Muscle of leg (tissue), 16 donors: ENCODE measurements around the gene STK4. TPM values are rescaled to one million over a fixed set of nuclear protein-coding genes. Genes with fewer than 3 reads are reported as not detected.

Experiments used
- DNase-seq: peaks from one replicate; pipeline ENCODE4 v3.0.0; 2013
- H3K27ac ChIP-seq: one replicate; pipeline ENCODE4 v1.5.1; 2013; ENCODE audit warnings: mild to moderate bottlenecking, low read length, control low read depth
- H3K27me3 ChIP-seq: one replicate; pipeline ENCODE4 v1.6.1; 2013; ENCODE audit warnings: low read length; ENCODE audit not compliant: control insufficient read depth, insufficient read depth
- H3K36me3 ChIP-seq: one replicate; pipeline ENCODE4 v1.6.1; 2013; ENCODE audit warnings: low read length; ENCODE audit not compliant: control insufficient read depth, insufficient read depth
- H3K4me1 ChIP-seq: one replicate; pipeline ENCODE4 v1.6.1; 2013; ENCODE audit warnings: low read length; ENCODE audit not compliant: control insufficient read depth, insufficient read depth
- H3K4me3 ChIP-seq: one replicate; pipeline ENCODE4 v1.5.1; 2013; ENCODE audit warnings: low read length, control low read depth
- H3K9me3 ChIP-seq: replicated peaks from 2 replicates; pipeline ENCODE4 v1.6.1; 2013; ENCODE audit warnings: low read depth, low read length; ENCODE audit not compliant: control insufficient read depth
- WGBS: methylation state at CpG from one replicate; pipeline ENCODE4 v1.1.5; 2013; ENCODE audit warnings: missing lambda C conversion rate; ENCODE audit not compliant: insufficient coverage; 5-methylcytosine and 5-hydroxymethylcytosine counted together
- long read RNA-seq, 11 donors: transcript quantifications; one replicate each; lab custom pipeline, GENCODE V29; 2026
- polyA plus RNA-seq, 8 donors: library from polyadenylated mRNA; unstranded; fragments of 120-200 nt; gene quantifications; one replicate each; pipeline versions ENCODE4 v1.2.1 to v1.2.3, GENCODE V29; 2013; ENCODE audit warnings: inconsistent platforms in 1 of 8, low replicate concordance in 1 of 8; ENCODE audit not compliant: insufficient read length in 8 of 8, insufficient read depth in 1 of 8
- total RNA-seq: library from RNA; stranded (reverse); fragments of 120-200 nt; gene quantifications from one replicate; pipeline ENCODE4 v1.2.4, GENCODE V29; 2013

Gene STK4
- total RNA-seq (11.2 TPM), polyA plus RNA-seq (10 to 100 TPM in 1 of 8 donors, 1 to 10 TPM in 7; 7.7 to 11.7 (median 8.7) TPM)
- long read RNA-seq, donor 1, full-length matches to known transcripts: 1 of 1 reads
- long read RNA-seq, donor 1, partial matches to known transcripts: 0 of 1 reads
- long read RNA-seq, donor 1, other reads (novel, unspliced or antisense): 0 of 1 reads
- long read RNA-seq, donor 2: 0 reads
- long read RNA-seq, donor 3, partial matches to known transcripts: 23 of 23 reads
- long read RNA-seq, donor 3, other reads (novel, unspliced or antisense): 0 of 23 reads
- long read RNA-seq, donor 4: 0 reads
- long read RNA-seq, donor 5, full-length matches to known transcripts: 1 of 1 reads
- long read RNA-seq, donor 5, partial matches to known transcripts: 0 of 1 reads
- long read RNA-seq, donor 5, other reads (novel, unspliced or antisense): 0 of 1 reads
- long read RNA-seq, donor 6, partial matches to known transcripts: 0 of 1 reads
- long read RNA-seq, donor 6, other reads (novel, unspliced or antisense): 0 of 1 reads
- long read RNA-seq, donor 7: 0 reads
- long read RNA-seq, donor 8: 0 reads
- long read RNA-seq, donor 9, full-length matches to known transcripts: 2 of 13 reads
- long read RNA-seq, donor 9, partial matches to known transcripts: 11 of 13 reads
- long read RNA-seq, donor 9, other reads (novel, unspliced or antisense): 0 of 13 reads
- long read RNA-seq, donor 10, full-length matches to known transcripts: 2 of 2 reads
- long read RNA-seq, donor 10, partial matches to known transcripts: 0 of 2 reads
- long read RNA-seq, donor 10, other reads (novel, unspliced or antisense): 0 of 2 reads
- long read RNA-seq, donor 11: 0 reads

DNA sequence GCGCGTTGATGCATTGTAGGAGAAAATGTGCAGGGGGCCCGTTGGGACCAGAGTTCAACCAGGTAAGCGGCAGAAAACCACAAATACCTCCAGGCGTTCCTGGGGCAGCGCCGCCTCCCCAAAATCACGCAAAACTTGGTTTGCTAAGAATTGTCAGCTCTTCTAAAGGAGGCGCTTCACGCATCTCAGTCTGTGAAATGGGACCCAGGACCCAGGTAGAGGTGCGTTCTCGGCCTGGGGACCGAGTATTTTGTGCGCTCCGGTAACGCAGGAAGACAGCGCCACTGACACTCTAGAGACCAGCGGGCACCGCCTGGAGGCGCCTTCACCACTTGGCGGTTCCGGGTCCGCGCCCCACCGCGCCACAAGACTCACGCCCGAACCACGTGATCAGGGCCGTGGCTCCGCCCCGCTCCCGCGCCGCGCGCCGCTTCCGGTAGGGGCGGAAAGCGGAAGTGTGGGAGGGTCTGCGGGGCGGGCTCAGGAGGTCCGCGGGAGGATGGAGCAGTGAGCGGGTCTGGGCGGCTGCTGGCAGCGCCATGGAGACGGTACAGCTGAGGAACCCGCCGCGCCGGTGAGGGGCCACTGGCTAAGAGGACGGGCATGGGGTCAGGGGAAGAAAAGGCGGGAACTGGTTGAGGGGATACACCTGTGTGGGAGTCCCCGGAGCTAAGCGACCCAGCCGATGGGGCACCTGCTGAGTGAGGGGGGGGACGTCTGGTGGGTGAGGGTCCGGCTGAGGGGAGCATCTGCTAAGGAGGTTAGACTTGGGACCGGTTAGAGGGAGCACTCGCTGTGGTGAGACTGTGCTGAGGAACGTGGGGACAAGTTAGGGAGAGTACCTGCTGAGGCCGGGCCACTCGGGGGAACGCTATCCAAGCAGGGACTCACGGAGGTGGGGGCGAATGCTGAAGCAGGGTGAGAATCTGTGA, at the start of gene STK4:
TSS of gene STK4 (plus strand) at position 483 of the 932 bp plus-strand sequence. CDS start at position 540, 57 bp downstream.
- Histone ChIP-seq H3K9me3 (no peaks in the 10 kb centered on the region), H3K27me3 (no peaks in the 10 kb centered on the region), H3K27ac (peak within 1 kb of the TSS; percentile 77), H3K4me1 (peaks cover 13% of the 10 kb centered on the region), H3K4me3 (peak within 1 kb of the TSS; percentile 94), H3K36me3 (no peaks in the 10 kb centered on the region)
- 2% methylated on average over 68 of the region's 68 CpGs for WGBS
- peak; percentile 97 for DNase-seq

DNA sequence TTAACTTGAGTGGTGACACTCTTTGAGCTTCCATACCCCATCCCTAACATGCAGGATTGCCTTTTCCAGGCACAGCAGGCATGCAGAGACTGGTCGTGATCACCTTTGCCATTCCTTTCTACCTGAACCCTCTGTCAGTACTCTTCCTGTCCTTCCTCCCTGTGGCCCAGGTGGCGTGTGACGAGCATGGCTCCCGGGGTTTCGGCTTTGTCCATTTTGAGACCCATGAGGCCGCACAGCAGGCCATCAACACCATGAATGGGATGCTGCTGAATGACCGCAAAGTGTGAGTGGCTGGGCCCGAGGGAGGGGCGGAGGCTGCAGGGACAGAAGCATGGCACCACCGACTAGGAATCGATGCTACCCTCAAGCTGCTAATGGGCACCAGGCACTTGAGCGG, 49.7 kb upstream of the STK4 start:
- Histone ChIP-seq H3K27me3 (no peaks in the 10 kb centered on the region), H3K4me1 (no peaks in the 10 kb centered on the region), H3K4me3 (no peak overlapping the region), H3K9me3 (no peaks in the 10 kb centered on the region), H3K36me3 (peaks cover 8% of the 10 kb centered on the region), H3K27ac (no peak overlapping the region)
- DNase-seq: no peak
- WGBS: 93% methylated on average over 11 of the region's 12 CpGs

DNA sequence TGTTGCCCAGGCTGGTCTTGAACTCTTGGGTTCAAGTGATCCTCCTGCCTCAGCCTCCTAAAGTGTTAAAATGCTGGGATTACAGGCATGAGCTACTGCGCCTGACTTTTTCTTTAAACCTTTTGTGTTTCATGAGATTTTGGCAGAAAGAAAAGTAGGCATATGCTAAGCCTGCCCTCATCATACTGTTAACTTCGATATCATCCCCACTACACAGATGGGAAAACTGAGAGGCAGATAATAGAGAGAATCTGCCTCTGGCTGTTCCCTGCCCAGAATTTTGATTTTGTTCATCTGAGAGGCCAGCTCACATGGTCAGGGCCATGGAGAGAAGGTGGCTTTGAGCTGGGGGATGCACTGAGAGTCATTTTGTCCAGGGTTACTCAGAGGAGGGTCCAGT, 48.9 kb upstream of the STK4 start:
- H3K27me3 ChIP-seq: no peaks in the 10 kb centered on the region
- no peak overlapping the region for H3K4me3 ChIP-seq
- no peaks in the 10 kb centered on the region for H3K4me1 ChIP-seq
- no peaks in the 10 kb centered on the region for H3K9me3 ChIP-seq
- peaks cover 10% of the 10 kb centered on the region for H3K36me3 ChIP-seq
- H3K27ac ChIP-seq: no peak overlapping the region
- no CpG with 5 or more reads among the region's 2 CpGs for WGBS
- no peak for DNase-seq

DNA sequence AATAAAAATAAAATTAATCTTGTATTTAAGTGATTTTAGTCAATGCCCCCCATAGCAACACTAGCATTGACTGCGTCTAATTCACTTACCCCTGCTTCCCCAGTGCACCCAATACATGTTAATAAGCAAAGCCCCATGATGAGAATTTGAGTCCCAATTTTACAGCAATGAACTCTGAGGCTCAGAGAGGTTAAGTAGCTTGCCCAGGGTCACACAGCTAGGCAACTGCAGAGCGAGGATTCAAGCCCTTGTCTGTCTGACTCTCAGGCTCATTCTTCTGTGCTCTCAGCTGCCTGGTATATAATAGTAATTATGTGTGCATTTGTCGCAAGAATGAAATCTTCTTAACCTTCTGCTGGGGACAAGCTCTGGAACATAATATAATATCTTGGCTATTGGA, 48.0 kb upstream of the STK4 start:
- no peak for DNase-seq
- Histone ChIP-seq H3K27me3 (no peaks in the 10 kb centered on the region), H3K36me3 (peaks cover 10% of the 10 kb centered on the region), H3K27ac (no peak overlapping the region), H3K9me3 (no peaks in the 10 kb centered on the region), H3K4me1 (no peaks in the 10 kb centered on the region), H3K4me3 (no peak overlapping the region)
- 100% methylated on average over 1 of the region's 3 CpGs for WGBS

DNA sequence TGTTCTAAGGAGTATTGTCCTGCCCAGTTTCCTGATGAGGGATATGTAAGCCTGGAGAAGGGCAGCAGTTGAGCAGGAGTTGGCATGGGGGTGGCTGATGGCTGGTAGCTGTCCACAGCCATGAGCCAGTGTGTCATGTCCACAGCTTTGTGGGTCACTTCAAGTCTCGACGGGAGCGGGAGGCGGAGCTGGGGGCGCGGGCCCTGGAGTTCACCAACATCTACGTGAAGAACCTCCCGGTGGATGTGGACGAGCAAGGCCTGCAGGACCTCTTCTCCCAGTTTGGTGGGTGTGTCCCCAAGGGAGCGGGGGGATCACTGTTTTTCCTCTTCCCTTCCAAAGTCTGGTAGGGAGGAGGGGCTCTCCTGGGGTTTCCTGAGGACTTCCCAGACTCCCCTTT, 47.6 kb upstream of the STK4 start:
- 88% methylated on average over 4 of the region's 10 CpGs for WGBS
- Histone ChIP-seq H3K4me1 (no peaks in the 10 kb centered on the region), H3K27me3 (no peaks in the 10 kb centered on the region), H3K36me3 (peaks cover 10% of the 10 kb centered on the region), H3K9me3 (no peaks in the 10 kb centered on the region), H3K27ac (no peak overlapping the region), H3K4me3 (no peak overlapping the region)
- DNase-seq: no peak

DNA sequence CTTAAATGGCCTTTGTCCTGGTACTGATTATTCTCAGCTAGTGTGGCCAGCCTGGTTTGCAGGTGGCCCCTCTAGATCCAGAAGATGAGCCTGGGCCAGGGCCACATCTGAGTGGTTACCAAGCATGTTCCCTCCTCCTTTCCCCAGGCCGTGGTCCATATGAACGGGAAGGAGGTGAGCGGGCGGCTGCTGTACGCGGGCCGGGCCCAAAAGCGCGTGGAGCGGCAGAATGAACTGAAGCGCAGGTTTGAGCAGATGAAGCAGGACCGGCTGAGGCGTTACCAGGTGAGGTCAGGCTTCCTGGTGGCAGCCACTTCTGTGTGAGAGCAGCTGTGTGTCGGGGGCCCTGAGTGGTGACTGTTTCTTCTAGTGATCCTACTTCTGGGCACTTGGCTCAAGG, 44.9 kb upstream of the STK4 start:
- Histone ChIP-seq H3K36me3 (peaks cover 13% of the 10 kb centered on the region), H3K9me3 (no peaks in the 10 kb centered on the region), H3K27me3 (no peaks in the 10 kb centered on the region), H3K27ac (no peak overlapping the region), H3K4me1 (no peaks in the 10 kb centered on the region), H3K4me3 (no peak overlapping the region)
- 98% methylated on average over 14 of the region's 14 CpGs for WGBS
- no peak for DNase-seq

DNA sequence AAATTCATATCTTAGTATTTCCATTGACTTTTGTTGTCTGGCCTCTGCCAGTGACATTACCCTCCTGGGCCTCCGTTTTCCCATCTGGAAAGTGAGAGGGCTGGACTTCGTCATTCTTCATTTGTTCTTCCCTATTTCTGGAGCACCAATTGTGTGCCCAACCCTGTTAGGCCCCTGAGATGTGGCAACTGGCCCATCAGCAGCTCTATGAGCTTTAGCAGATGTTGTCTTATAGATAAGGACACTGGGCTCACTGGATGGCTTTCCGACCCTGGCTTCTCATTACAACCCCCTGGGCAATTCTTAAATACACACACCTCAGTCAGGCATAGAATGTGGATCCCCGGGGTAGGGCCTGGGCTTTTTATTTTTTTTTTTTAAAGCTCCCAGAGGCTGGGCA, 41.8 kb upstream of the STK4 start:
- Histone ChIP-seq H3K27ac (no peak overlapping the region), H3K9me3 (no peaks in the 10 kb centered on the region), H3K4me1 (no peaks in the 10 kb centered on the region), H3K4me3 (no peak overlapping the region), H3K36me3 (peaks cover 4% of the 10 kb centered on the region), H3K27me3 (no peaks in the 10 kb centered on the region)
- DNase-seq: no peak
- 86% methylated on average over 3 of the region's 4 CpGs for WGBS

DNA sequence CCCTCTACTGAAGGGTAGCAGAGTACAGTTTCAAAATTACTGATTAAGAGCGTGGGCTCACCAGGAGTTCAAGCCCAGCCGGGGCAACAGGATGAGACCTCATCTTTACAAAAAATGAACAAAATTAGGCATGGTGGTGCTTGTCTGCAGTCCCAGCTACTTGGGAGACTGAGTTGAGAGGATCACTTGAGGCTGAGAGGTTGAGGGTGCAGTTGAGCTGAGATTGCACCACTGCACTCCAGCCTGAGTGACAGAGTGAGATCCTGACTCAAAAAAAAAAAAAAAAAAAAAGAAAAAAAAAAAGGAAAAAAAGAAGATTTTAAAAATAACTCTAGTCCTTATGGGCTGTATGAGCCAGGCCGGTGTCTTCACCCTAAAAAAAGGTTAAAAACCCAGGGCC, 37.7 kb upstream of the STK4 start:
- H3K4me1 ChIP-seq: no peaks in the 10 kb centered on the region
- peaks cover 15% of the 10 kb centered on the region for H3K36me3 ChIP-seq
- no CpG with 5 or more reads among the region's 3 CpGs for WGBS
- no peaks in the 10 kb centered on the region for H3K9me3 ChIP-seq
- no peak overlapping the region for H3K4me3 ChIP-seq
- no peaks in the 10 kb centered on the region for H3K27me3 ChIP-seq
- H3K27ac ChIP-seq: no peak overlapping the region
- no peak for DNase-seq

DNA sequence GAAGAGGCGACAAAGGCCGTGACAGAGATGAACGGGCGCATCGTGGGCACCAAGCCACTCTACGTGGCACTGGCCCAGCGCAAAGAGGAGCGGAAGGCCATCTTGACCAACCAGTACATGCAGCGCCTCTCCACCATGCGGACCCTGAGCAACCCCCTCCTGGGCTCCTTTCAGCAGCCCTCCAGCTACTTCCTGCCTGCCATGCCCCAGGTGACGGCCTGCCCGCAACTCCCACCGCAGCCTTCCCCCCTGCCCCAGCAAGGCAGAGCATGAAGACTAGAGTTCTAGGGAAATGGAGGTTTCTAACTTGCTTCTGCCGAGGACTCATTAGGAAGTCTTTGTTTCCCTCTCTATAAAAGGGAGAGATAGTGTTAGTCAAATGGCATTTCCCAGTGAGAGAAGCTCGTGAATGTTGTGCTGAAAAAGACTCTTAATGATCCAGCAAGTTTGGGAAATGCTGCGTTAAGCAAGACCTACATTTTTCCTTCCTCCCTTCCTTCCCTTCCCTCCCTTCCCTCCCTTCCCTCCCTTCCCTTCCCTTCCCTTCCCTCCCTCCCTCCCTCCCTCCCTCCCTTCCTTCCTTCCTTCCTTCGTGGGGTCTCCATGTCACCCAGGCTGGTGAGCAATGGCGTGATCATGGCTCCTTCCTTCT, 35.7 kb upstream of the STK4 start:
- H3K4me3 ChIP-seq: no peak overlapping the region
- no peaks in the 10 kb centered on the region for H3K27me3 ChIP-seq
- H3K9me3 ChIP-seq: no peaks in the 10 kb centered on the region
- H3K4me1 ChIP-seq: no peaks in the 10 kb centered on the region
- no peak for DNase-seq
- H3K36me3 ChIP-seq: peaks cover 13% of the 10 kb centered on the region
- WGBS: 95% methylated on average over 9 of the region's 18 CpGs
- no peak overlapping the region for H3K27ac ChIP-seq
